ENCODE results near the gene TRIM47. TPM values are rescaled to one million over a fixed set of nuclear protein-coding genes. Genes with fewer than 3 reads are reported as not detected.

The TRIM47 gene
- total and polyA plus RNA-seq, 2 of the 13 experiments (the other 11 are each of a cell fraction or from before 2014, with no cell fraction given) = 33.5 to 82.0 TPM

GRCh38 chr17:75877752-75878173 lies 618 bp downstream of the TRIM47 start (continued):
- no peak; the same call in 1 of the 2 replicates for TF ChIP-seq THAP8 (CRISPR knock-in tag; IDR thresholded peaks at IDR 0.05; ENCODE audit: borderline replicate concordance)
- TF ChIP-seq SNAPC2 (CRISPR knock-in tag; IDR thresholded peaks at IDR 0.05) = no peak; the same call in 1 of the 2 replicates
- TF ChIP-seq CEBPB (IDR thresholded peaks at IDR 0.05; ENCODE audit: borderline replicate concordance, low read depth, low read length) = no peak
- TF ChIP-seq ZBTB44 (CRISPR knock-in tag; IDR thresholded peaks at IDR 0.05) = no peak
- peak; percentile 86 for TF ChIP-seq SALL2 (CRISPR knock-in tag; IDR thresholded peaks at IDR 0.05)
- peak; percentile 9; the same call in 1 of the 2 replicates for TF ChIP-seq ZSCAN22 (CRISPR knock-in tag; IDR thresholded peaks at IDR 0.05)
- TF ChIP-seq ZBTB10 (CRISPR knock-in tag; IDR thresholded peaks at IDR 0.05; ENCODE audit: borderline replicate concordance) = peak; percentile 83
- TF ChIP-seq KAT7 (CRISPR knock-in tag; IDR thresholded peaks at IDR 0.05; ENCODE audit: borderline replicate concordance) = peak; percentile 87; the same call in 1 of the 2 replicates
- TF ChIP-seq ZNF20 (CRISPR knock-in tag; IDR thresholded peaks at IDR 0.05) = no peak; the same call in 1 of the 2 replicates
- TF ChIP-seq ZBTB49 (CRISPR knock-in tag; IDR thresholded peaks at IDR 0.05; ENCODE audit: borderline replicate concordance) = no peak
- no peak; the same call in 1 of the 2 replicates for TF ChIP-seq FOXC1 (CRISPR knock-in tag; IDR thresholded peaks at IDR 0.05; ENCODE audit: borderline replicate concordance)
- TF ChIP-seq NR3C1 (CRISPR knock-in tag; IDR thresholded peaks at IDR 0.05) = no peak
- TF ChIP-seq KLF11 (CRISPR knock-in tag; IDR thresholded peaks at IDR 0.05) = no peak
- TF ChIP-seq CBFB (CRISPR knock-in tag; IDR thresholded peaks at IDR 0.05) = no peak
- no peak for TF ChIP-seq PRMT3 (CRISPR knock-in tag; IDR thresholded peaks at IDR 0.05; ENCODE audit: borderline replicate concordance, low read depth)
- peak; percentile 75; the same call in 1 of the 2 replicates for TF ChIP-seq CHCHD3 (CRISPR knock-in tag; IDR thresholded peaks at IDR 0.05)
- TF ChIP-seq SIN3B (IDR thresholded peaks at IDR 0.05; ENCODE audit: low read length) = no peak
- peak; percentile 49; the same call in 1 of the 2 replicates for TF ChIP-seq ZNF546 (CRISPR knock-in tag; conservative IDR thresholded peaks at IDR 0.05)
- no peak for TF ChIP-seq ZNF772 (CRISPR knock-in tag; IDR thresholded peaks at IDR 0.05)
- TF ChIP-seq ETV6 (CRISPR knock-in tag; conservative IDR thresholded peaks at IDR 0.05) = 0 out of 2 replicates have a peak, but pooled peaks have one; percentile 54
- TF ChIP-seq ZXDC (CRISPR knock-in tag; IDR thresholded peaks at IDR 0.05) = no peak

Data from HepG2 (cell line).